Neutrophil (primary cell): ENCODE measurements around the gene BRF1.

Source experiments
- H3K27ac ChIP-seq: fragments of 200-600 bp; sonication (generic); 2 replicates; pipeline ENCODE4 v1.5.1; 2016; ENCODE audit warnings: mild to moderate bottlenecking, moderate library complexity
- H3K27me3 ChIP-seq: fragments of 200-600 bp; sonication (generic); 2 replicates; pipeline ENCODE4 v1.6.0; 2016; ENCODE audit warnings: mild to moderate bottlenecking
- H3K36me3 ChIP-seq: fragments of 200-600 bp; sonication (generic); 2 replicates; pipeline ENCODE4 v1.5.1; 2017
- H3K4me1 ChIP-seq, 2 experiments: fragments of 200-600 bp in 1 of 2; sonication (generic) in 1 of 2; 1 replicate in 1 of 2; 2 replicates in 1 of 2; pipeline versions ENCODE4 v1.5.1 to v1.6.1; 2013 to 2016; ENCODE audit warnings: low read depth in 1 of 2, low read length in 1 of 2, mild to moderate bottlenecking in 1 of 2, moderate library complexity in 1 of 2; ENCODE audit not compliant: control insufficient read depth in 1 of 2, insufficient read depth in 1 of 2
- H3K4me3 ChIP-seq, 2 experiments: fragments of 200-600 bp in 1 of 2; sonication (generic) in 1 of 2; 1 replicate in 1 of 2; 2 replicates in 1 of 2; pipeline ENCODE4 v1.5.1; 2013 to 2016; ENCODE audit warnings: low read depth in 1 of 2, low read length in 1 of 2, mild to moderate bottlenecking in 1 of 2, moderate library complexity in 1 of 2
- H3K9me3 ChIP-seq: fragments of 200-600 bp; sonication (generic); 2 replicates; pipeline ENCODE4 v1.5.1; 2016
- CTCF ChIP-seq: fragments of 200-600 bp; sonication (generic); IDR thresholded peaks from 2 replicates; pipeline ENCODE4 v1.5.1; 2016; ENCODE audit warnings: antibody characterized with exemption

BRF1 gene

GRCh38 chr14:105169776-105170655, 130.8 kb downstream of the BRF1 start:
- H3K4me1 ChIP-seq, result peaks cover 5% of the 10 kb centered on the region in 2 experiments

GRCh38 chr14:105168979-105169507, 131.8 kb downstream of the BRF1 start:
- Histone ChIP-seq H3K27ac (no peak overlapping the region), H3K4me3 (no peak overlapping the region), H3K27me3 (peaks cover 95% of the 10 kb centered on the region), H3K36me3 (no peaks in the 10 kb centered on the region), H3K9me3 (no peaks in the 10 kb centered on the region), H3K4me1 (peaks cover 5% of the 10 kb centered on the region in 2 experiments)
- TF ChIP-seq CTCF, result no peak

More at GRCh38 chr14:105169776-105170655, 130.8 kb downstream of the BRF1 start:
- no peak overlapping the region for H3K27ac ChIP-seq
- no peak overlapping the region for H3K4me3 ChIP-seq
- TF ChIP-seq CTCF, result no peak
- H3K36me3 ChIP-seq, result no peaks in the 10 kb centered on the region
- H3K9me3 ChIP-seq, result no peaks in the 10 kb centered on the region
- peaks cover 98% of the 10 kb centered on the region for H3K27me3 ChIP-seq

- TF ChIP-seq CTCF, result no peak
- H3K4me3 ChIP-seq, result no peak within 1 kb of the TSS
- no peak within 1 kb of the TSS for H3K27ac ChIP-seq
- peaks cover 90% of the 10 kb centered on the region for H3K27me3 ChIP-seq
- no peaks in the 10 kb centered on the region for H3K36me3 ChIP-seq
- H3K9me3 ChIP-seq, result no peaks in the 10 kb centered on the region
- peaks cover 5% of the 10 kb centered on the region in 2 experiments for H3K4me1 ChIP-seq
These were observed 132.3 kb downstream of the BRF1 start, which contains the start of gene JAG2 for GRCh38 chr14:105168496-105168978. JAG2 (minus strand) TSS chr14:105168776; CDS start chr14:105168420, 356 bp downstream.

- peaks cover 86% of the 10 kb centered on the region for H3K27me3 ChIP-seq
- no peaks in the 10 kb centered on the region for H3K9me3 ChIP-seq
- no peak overlapping the region for H3K27ac ChIP-seq
- no peak overlapping the region for H3K4me3 ChIP-seq
- H3K36me3 ChIP-seq, result no peaks in the 10 kb centered on the region
- TF ChIP-seq CTCF, result no peak
- peaks cover 5% of the 10 kb centered on the region in 2 experiments for H3K4me1 ChIP-seq
These were observed 132.7 kb downstream of the BRF1 start for GRCh38 chr14:105168093-105168420.

- Histone ChIP-seq H3K4me3 (no peak overlapping the region), H3K27ac (no peak overlapping the region), H3K36me3 (no peaks in the 10 kb centered on the region), H3K4me1 (peaks cover 5% of the 10 kb centered on the region in 2 experiments), H3K9me3 (no peaks in the 10 kb centered on the region), H3K27me3 (peaks cover 80% of the 10 kb centered on the region)
- no peak for TF ChIP-seq CTCF
These were observed 133.3 kb downstream of the BRF1 start for GRCh38 chr14:105167303-105168092.
